GM18508 (cell line): ENCODE measurements around the gene RAVER1.

Experiments
- ATAC-seq: cut with Tn5 transposase; IDR thresholded peaks from one replicate; pipeline ENCODE4 v1.9.1; 2021; ENCODE audit warnings: moderate number of reproducible peaks; ENCODE audit not compliant: insufficient read depth, unreplicated experiment

Gene RAVER1

GRCh38 chr19:10321417-10321797 is 11.9 kb downstream of the RAVER1 start:
- no peak for ATAC-seq

GRCh38 chr19:10320602-10321416 is 12.5 kb downstream of the RAVER1 start:
- no peak for ATAC-seq

- no peak for ATAC-seq
Observed at GRCh38 chr19:10318807-10319682, 14.3 kb downstream of the RAVER1 start.

GRCh38 chr19:10317857-10318462 is 15.4 kb downstream of the RAVER1 start:
- ATAC-seq: no peak

- no peak for ATAC-seq
Observed at GRCh38 chr19:10317045-10317856, 16.1 kb downstream of the RAVER1 start.

GRCh38 chr19:10316229-10317044 is 16.9 kb downstream of the RAVER1 start:
- ATAC-seq: no peak

GRCh38 chr19:10315335-10316214 is 17.8 kb downstream of the RAVER1 start, which contains the start of gene FDX2:
Gene FDX2, minus strand, starts transcription at chr19:10316015. Its CDS starts 19 bp downstream, at chr19:10315996.
- ATAC-seq: no peak

- ATAC-seq: no peak
Observed at GRCh38 chr19:10309423-10309822, 23.9 kb downstream of the RAVER1 start, which contains the start of gene ZGLP1. Gene ZGLP1, minus strand, starts transcription at chr19:10309815.

GRCh38 chr19:10306327-10306726 is 27.0 kb downstream of the RAVER1 start:
- no peak for ATAC-seq

GRCh38 chr19:10305139-10305806 is 28.1 kb downstream of the RAVER1 start:
- no peak for ATAC-seq

- ATAC-seq: no peak
Observed at GRCh38 chr19:10299545-10300458, 33.5 kb downstream of the RAVER1 start.

- no peak for ATAC-seq
Observed at GRCh38 chr19:10295847-10296591, 37.3 kb downstream of the RAVER1 start.

GRCh38 chr19:10295305-10295846 is 38.0 kb downstream of the RAVER1 start:
- ATAC-seq: no peak

- no peak for ATAC-seq
Observed at GRCh38 chr19:10294368-10294697, 39.0 kb downstream of the RAVER1 start.

- no peak for ATAC-seq
Observed at GRCh38 chr19:10293637-10294367, 39.5 kb downstream of the RAVER1 start.
